HG03469 (cell line): ENCODE data around the gene FANCI.

ENCODE experiments used
- ATAC-seq: cut with Tn5 transposase; IDR thresholded peaks from one replicate; pipeline ENCODE4 v1.9.1; 2021; ENCODE audit warnings: mild to moderate bottlenecking, moderate library complexity, moderate number of reproducible peaks; ENCODE audit not compliant: unreplicated experiment

The FANCI gene

GRCh38 chr15:89303986-89304385 is 60.2 kb downstream of the FANCI start:
- ATAC-seq = no peak

DNA sequence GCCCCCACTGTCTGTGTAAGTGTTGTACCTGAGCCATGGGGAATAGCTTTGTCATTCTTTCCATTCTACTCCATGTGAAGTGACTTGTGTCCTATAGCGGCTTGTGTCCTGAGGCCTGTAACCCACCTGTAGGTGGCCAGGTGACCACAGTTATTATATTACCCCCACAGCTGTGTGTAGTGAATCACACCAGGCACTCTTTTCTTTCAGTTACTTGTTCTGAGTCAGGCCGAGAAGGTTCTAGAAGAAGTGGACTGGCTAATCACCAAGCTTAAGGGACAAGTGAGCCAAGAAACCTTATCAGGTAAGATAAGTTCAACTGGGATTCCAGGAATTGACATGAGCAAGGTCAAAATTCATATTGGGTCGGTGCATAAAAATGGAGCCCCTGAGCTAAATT is 61.6 kb downstream of the FANCI start:
- ATAC-seq = no peak

GRCh38 chr15:89307046-89307587 is 63.3 kb downstream of the FANCI start:
- ATAC-seq = no peak

DNA sequence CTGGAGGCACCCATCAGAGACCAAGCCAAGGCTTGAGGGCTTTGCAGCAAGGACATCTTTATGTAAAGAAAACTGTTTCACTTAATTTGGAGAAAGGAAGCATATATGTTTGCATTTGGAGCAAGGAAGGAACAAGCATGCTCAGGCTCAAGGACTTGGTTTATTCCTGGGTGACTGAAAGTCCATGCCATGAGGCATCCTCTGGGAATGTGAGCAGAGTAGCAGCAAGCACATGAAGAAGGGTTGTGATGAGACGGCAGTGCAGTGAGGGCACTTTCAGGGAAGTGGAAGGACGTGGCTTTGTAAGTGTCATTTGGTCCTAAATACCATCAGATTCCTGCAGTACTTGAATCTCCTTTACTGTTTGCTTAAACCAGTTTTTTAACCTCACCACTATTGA is 64.0 kb downstream of the FANCI start:
- ATAC-seq = no peak

DNA sequence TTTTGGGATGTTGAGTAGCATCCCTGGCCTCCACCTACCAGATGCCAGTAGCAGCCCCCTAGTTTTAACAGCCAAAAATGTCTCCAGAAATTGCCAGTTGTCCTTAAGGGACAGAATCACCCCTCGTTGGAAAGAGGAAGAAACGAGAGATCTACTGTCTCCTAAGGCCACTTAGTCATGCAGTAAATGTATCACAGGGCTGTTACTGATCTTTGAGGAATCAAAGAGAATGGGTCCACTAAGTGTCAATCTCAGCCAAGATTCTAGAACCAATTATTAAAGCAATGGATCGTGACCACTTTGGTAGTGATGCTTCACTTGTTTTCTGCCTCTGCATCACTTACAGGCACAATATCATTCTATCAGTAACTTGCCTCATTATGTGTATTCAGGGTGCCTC is 64.5 kb downstream of the FANCI start:
- no peak for ATAC-seq

- ATAC-seq = no peak
Measured at GRCh38 chr15:89309993-89310392, 66.2 kb downstream of the FANCI start.

DNA sequence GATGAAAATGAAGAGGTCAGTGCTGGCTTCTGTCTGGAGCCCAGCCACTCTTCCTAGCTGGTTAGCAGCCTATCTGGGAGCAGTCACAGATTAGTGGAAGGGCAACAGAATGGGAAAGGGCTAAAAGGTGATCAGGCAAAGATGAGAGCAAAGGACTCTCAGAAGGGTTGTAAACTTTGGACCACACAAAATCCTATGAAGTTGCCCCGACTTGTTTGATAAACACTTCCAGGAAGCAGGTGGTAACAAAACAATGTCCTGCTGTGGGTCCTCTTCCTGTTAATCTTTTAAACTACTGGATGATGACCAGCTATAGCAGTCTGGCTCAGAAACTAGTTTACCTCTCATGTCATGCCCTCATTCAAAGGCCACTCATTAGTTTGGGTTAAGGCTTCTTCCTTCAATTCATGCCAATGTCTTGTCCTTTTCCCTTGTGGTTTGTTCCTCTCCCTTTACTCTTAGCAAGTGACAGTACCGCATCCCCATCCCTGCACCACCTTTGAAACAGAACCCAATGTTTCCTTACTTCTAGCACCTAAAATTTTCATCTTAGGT is 71.7 kb downstream of the FANCI start:
- ATAC-seq = no peak

DNA sequence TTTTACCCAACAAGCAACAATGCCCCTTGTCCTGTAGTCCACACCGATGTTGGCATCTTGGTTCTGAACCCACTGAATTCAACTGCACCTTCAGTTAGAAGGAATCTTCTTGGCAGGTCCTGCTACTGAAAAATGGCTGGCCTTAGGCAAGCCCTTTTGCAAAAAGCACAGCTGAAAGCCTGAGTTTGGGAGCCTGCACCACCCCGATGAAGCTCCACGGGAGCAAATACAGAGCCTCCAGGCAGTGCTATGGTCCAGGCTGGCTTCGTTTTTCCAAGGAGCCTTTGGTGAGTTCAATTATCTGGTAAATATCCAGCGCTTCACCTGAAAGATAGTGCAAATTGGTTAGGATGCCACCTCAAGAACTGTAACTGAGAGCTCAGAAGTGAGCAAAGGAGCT is 72.7 kb downstream of the FANCI start:
- ATAC-seq = no peak

GRCh38 chr15:89317186-89317720 is 73.5 kb downstream of the FANCI start:
- no peak for ATAC-seq

DNA sequence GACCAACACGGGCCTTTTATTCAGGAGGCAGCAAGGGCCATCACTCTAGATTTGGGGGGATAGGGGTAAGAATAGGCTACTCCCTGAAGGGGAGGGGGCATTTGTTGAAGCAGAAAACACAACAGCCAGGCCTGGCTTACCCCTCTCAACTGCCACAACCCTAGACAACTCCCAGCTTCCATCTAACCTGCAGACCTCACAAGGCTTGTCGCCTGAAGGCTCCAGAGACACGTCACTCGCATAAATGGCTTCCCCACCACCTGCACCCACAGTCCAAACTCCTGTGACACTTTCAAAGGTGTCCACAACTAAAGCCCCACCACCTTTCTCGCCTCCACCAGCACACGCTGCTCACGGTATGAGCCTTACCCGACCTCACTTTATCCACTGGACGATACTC is 75.9 kb downstream of the FANCI start:
- ATAC-seq = no peak

DNA sequence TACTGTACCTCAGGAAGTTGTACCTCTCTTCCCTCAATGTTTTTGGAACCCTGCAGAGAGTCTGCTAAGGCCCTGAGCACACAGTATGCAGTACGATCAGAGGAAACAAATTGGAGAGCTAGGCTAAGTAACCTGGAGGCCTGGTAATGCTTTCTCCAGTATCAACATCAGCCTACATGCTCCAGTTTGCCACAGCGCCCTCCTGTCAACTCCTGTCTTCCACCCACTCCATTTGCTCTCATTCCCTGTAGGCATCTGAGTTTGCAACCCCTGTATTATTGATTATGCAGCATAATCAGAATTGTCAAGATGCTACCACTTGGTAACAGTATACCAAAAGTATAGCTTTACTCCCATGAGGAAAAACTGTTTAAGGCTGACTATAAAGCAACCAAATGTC is 76.4 kb downstream of the FANCI start:
- ATAC-seq = no peak

GRCh38 chr15:89321521-89322410 is 78.0 kb downstream of the FANCI start:
- no peak for ATAC-seq

GRCh38 chr15:89322822-89323221 is 79.0 kb downstream of the FANCI start:
- no peak for ATAC-seq

DNA sequence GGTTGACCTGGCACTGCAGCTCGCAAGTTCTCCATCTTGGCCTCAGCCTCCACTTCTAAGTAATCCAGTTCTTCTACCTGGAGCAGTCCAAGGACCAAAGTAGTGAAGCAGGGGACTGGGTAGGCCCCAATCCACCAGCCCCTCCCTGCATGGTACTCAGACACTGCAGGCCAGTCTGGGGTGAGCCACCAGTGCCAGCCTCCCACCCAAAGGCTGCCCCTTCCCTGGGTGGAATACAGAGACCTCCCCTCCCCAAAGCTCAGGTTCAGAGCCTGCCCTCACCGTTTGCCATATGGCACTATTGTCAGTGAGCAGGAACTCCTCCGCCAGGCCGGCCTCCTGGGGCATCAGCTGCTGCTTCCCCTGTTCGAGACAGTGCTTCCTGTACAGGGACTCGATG is 80.0 kb downstream of the FANCI start:
- no peak for ATAC-seq

DNA sequence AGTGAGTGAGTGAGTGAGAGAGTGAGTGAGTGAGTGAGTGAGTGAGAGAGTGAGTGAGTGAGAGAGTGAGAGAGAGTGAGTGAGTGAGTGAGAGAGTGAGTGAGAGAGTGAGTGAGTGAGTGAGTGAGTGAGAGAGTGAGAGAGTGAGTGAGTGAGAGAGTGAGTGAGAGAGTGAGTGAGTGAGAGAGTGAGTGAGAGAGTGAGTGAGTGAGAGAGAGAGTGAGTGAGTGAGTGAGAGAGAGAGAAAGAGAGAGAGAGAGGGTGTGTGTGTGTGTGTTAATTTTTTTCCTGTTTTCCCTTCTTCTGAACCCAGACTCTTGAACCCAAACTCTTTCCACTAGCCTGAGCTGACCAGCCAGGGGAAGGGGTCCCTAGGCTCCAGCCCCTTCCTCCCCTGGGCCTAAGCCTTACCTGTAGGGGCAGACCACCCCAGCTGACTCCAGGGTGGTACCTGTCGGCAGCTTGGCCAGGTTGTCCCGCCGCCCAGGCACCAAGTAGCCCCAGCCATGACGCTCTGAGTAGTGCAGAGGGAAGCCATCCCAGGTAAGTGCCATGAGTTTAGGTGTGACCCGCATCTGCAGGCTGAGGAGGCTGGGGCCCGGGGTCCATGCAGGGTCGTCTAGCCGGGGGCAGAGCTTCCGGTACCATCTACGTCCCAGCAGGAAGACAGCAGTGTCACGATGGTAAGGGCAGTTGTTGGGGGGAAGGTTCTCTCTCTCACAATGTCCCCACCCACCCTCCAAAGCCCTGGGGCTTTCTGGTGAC is 81.4 kb downstream of the FANCI start:
- ATAC-seq = no peak

DNA sequence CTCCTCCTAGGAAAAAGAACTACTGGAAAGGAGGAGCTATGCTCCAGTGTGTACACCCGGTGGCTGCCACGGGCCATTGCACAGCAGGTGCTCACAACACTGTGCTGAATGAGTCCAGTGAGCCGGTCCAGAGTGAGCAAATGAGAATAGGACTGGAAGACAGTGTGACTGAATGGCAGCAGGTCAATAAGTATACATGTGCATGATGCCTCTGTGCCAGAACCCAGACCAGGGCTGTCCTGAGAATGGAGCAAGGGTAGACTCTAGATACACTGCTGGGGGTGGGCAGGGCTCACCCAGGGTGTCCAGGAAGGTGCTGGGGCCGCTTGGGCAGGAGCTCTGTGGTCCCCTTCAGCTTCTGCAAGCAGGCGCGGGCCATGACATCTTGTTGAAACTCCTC is 82.5 kb downstream of the FANCI start:
- no peak for ATAC-seq

GRCh38 chr15:89327113-89327512 is 83.3 kb downstream of the FANCI start:
- no peak for ATAC-seq

DNA sequence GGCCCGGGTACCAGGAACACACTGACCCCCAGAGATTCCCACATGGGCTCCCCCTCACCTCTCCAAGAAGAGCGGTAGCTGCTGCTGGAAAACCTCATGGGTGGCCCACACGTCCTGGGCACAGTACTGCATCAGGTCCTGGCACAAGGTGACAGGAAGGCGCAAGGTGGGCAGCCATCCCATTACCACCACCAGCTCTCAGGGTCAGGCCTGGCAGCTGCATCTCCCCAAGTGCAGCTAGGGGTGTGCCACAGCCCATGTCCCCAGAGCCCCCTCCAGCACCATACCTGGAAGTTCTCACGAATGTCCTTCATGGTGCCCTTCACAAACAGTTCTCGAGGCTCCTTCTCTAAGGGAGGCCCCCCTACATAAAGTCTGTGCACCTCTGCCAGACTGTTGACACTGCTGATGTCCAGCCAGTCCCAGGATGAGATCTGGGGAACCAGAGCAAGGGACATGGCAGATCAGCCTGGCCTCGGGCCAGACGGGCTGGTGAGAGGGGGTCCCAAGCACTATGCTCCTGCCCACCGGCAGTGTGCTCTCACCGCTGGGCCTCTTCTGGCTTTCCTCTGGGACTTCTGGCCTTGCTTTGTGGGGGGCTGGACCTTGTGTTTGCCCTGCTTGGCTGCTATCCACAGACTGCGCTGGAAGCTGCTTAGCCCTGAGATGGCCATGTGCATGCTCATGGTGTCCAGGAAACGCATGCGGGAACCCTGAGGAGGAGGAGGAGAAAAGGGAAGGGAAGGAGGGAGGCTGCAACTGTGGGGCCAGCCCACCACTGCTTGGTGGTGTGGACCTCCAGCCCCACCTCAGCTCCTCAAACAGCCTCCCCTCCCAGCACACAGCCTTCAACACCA is 84.8 kb downstream of the FANCI start:
- ATAC-seq = no peak

DNA sequence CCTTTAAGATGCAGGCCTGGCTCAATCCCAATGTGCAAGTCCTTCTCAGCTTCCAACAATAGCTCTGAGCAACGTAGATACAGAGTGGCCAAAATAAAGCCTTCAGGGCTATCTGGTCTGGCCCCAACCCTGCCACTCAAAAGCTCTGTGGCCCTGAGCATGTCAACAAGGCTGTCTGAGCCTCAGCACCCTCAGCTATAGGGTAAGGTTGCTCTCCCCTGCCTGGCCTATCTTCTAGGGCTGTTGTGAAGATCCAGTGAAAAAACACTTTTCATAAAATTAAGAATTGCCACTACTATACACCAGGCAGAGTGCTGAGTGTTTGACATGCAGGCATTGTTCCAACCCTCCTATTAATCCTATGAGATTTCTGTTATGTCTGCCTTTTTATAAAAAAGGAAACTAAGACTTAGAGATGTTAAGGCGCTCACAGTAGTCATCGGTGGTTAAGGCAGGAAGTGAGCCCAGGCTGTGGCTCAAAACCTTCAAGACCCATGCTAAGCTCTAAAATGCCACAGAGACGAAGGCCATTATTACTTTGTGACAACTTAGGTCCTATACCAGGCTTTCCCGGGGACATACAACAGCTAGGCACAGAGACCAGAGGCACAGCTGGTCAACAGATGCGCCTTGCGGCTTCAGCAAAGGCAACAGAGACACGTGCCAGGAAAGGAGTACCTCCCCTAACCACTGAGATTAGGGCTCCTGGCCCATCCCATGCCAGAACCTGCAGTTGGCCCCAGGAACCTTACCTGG is 85.7 kb downstream of the FANCI start:
- no peak for ATAC-seq

GRCh38 chr15:89330119-89330518 is 86.3 kb downstream of the FANCI start:
- ATAC-seq = no peak
